Smooth muscle cell (in vitro differentiated cells): ENCODE measurements around the gene NUP98. TPM values are rescaled to one million over a fixed set of nuclear protein-coding genes. Genes with fewer than 3 reads are reported as not detected.
A peak's percentile ranks its signal among the peaks of the same experiment; 100 is the strongest.

Experiments
- DNase-seq: peaks from one replicate; lab custom pipeline; 2025; ENCODE audit not compliant: unreplicated experiment; lab: John Stamatoyannopoulos, UW
- H2AFZ ChIP-seq: fragments of 200-600 bp; sonication (generic); 2 replicates; pipeline ENCODE4 v1.6.0; 2016; ENCODE audit warnings: antibody characterized with exemption, low read depth, mild to moderate bottlenecking
- H3F3A ChIP-seq: fragments of 200-600 bp; sonication (generic); 2 replicates; pipeline ENCODE4 v1.6.0; 2017; ENCODE audit warnings: antibody characterized with exemption, low read depth
- H3K27ac ChIP-seq: fragments of 200-600 bp; sonication (generic); 2 replicates; pipeline ENCODE4 v1.5.1; 2016; ENCODE audit warnings: low read depth, mild to moderate bottlenecking
- H3K27me3 ChIP-seq: fragments of 200-600 bp; sonication (generic); 2 replicates; pipeline ENCODE4 v1.6.1; 2016; ENCODE audit warnings: low read depth, mild to moderate bottlenecking
- H3K36me3 ChIP-seq: fragments of 200-600 bp; sonication (generic); 2 replicates; pipeline ENCODE4 v1.5.1; 2016; ENCODE audit warnings: low read depth
- H3K4me1 ChIP-seq: fragments of 200-600 bp; sonication (generic); 2 replicates; pipeline ENCODE4 v1.5.1; 2016; ENCODE audit warnings: low read depth
- H3K4me2 ChIP-seq: fragments of 200-600 bp; sonication (generic); 2 replicates; pipeline ENCODE4 v1.6.0; 2016; ENCODE audit warnings: mild to moderate bottlenecking
- H3K4me3 ChIP-seq: fragments of 200-600 bp; sonication (generic); 2 replicates; pipeline ENCODE4 v1.5.1; 2016; ENCODE audit warnings: mild to moderate bottlenecking
- H3K79me2 ChIP-seq: fragments of 200-600 bp; sonication (generic); 2 replicates; pipeline ENCODE4 v1.6.0; 2016; ENCODE audit warnings: low read depth, mild to moderate bottlenecking
- H3K9ac ChIP-seq: fragments of 200-600 bp; sonication (generic); 2 replicates; pipeline ENCODE4 v1.6.0; 2016; ENCODE audit warnings: low read depth
- H3K9me3 ChIP-seq: fragments of 200-600 bp; sonication (generic); replicated peaks from 2 replicates; pipeline ENCODE4 v1.5.1; 2016; ENCODE audit warnings: low read depth
- H4K20me1 ChIP-seq: fragments of 200-600 bp; sonication (generic); 2 replicates; pipeline ENCODE4 v1.6.0; 2016; ENCODE audit warnings: low read depth
- CTCF ChIP-seq: fragments of 200-600 bp; sonication (generic); IDR thresholded peaks from 2 replicates; pipeline ENCODE4 v1.5.1; 2017; ENCODE audit warnings: borderline replicate concordance, mild to moderate bottlenecking, antibody characterized with exemption; ENCODE audit not compliant: insufficient read depth, poor library complexity, severe bottlenecking
- WGBS: methylation state at CpG from one replicate; pipeline ENCODE4 v1.1.7; 2016; ENCODE audit warnings: low lambda C conversion rate; 5-methylcytosine and 5-hydroxymethylcytosine counted together
- polyA plus RNA-seq: library from polyadenylated mRNA; unstranded; fragments of >200 nt; fragmentation: Nextera tagmentation; extraction: Ambion mirVana; gene quantifications from 2 replicates; pipeline ENCODE4 v1.2.1, GENCODE V29; 2016
- total RNA-seq: library from RNA; depleted of rRNA; stranded (reverse); fragments of >200 nt; gene quantifications from 2 replicates; pipeline ENCODE4 v1.2.3, GENCODE V29; 2014

The NUP98 gene
- total and polyA plus RNA-seq, 2 experiments from 2014 or later: 19.6 to 84.0 TPM

GRCh38 chr11:3810446-3810845, 13.1 kb upstream of the NUP98 start:
- no peak for TF ChIP-seq CTCF
- no peaks in the 10 kb centered on the region for H3K79me2 ChIP-seq
- no peak overlapping the region for H3K9ac ChIP-seq
- DNase-seq: no peak
- no peak overlapping the region for H2AFZ ChIP-seq
- no peak overlapping the region for H3K4me2 ChIP-seq
- H4K20me1 ChIP-seq: no peaks in the 10 kb centered on the region
- no peaks in the 10 kb centered on the region for H3K9me3 ChIP-seq
- H3K4me1 ChIP-seq: no peaks in the 10 kb centered on the region
- 73% methylated on average over 3 of the region's 3 CpGs for WGBS
- H3F3A ChIP-seq: no peaks in the 10 kb centered on the region
- H3K27me3 ChIP-seq: no peaks in the 10 kb centered on the region
- no peak overlapping the region for H3K27ac ChIP-seq
- H3K36me3 ChIP-seq: no peaks in the 10 kb centered on the region
- no peak overlapping the region for H3K4me3 ChIP-seq

- Histone ChIP-seq H3K79me2 (no peaks in the 10 kb centered on the region), H2AFZ (no peak overlapping the region), H3K27me3 (no peaks in the 10 kb centered on the region), H3K36me3 (no peaks in the 10 kb centered on the region), H3K4me2 (no peak overlapping the region), H3K4me3 (no peak overlapping the region), H3F3A (no peaks in the 10 kb centered on the region), H3K27ac (no peak overlapping the region), H3K4me1 (no peaks in the 10 kb centered on the region), H4K20me1 (no peaks in the 10 kb centered on the region), H3K9me3 (no peaks in the 10 kb centered on the region), H3K9ac (no peak overlapping the region)
- 100% methylated on average over 1 of the region's 1 CpG for WGBS
- no peak for TF ChIP-seq CTCF
- no peak for DNase-seq
Measured at GRCh38 chr11:3809624-3809928, 12.2 kb upstream of the NUP98 start.

GRCh38 chr11:3808861-3809623, 11.7 kb upstream of the NUP98 start:
- Histone ChIP-seq H3K9me3 (no peaks in the 10 kb centered on the region), H3F3A (peaks cover under 1% of the 10 kb centered on the region), H3K4me2 (peak overlapping the region; percentile 92), H3K4me3 (peak overlapping the region; percentile 93), H3K9ac (peak overlapping the region; percentile 25), H2AFZ (peak overlapping the region; percentile 91), H3K4me1 (no peaks in the 10 kb centered on the region), H3K79me2 (no peaks in the 10 kb centered on the region), H3K27ac (no peak overlapping the region), H3K27me3 (no peaks in the 10 kb centered on the region), H4K20me1 (no peaks in the 10 kb centered on the region), H3K36me3 (no peaks in the 10 kb centered on the region)
- DNase-seq: no peak
- WGBS: 28% methylated on average over 5 of the region's 5 CpGs
- TF ChIP-seq CTCF: peak; percentile 11
